HepG2 (cell line): ENCODE measurements around the gene ZNF276. TPM values are rescaled to one million over a fixed set of nuclear protein-coding genes. Genes with fewer than 3 reads are reported as not detected.

Experiments used
- ARNT2 ChIP-seq: sonication (generic); formaldehyde crosslinking; IDR thresholded peaks from 2 replicates; pipeline ENCODE4 v1.8.0; 2022; ENCODE audit warnings: mild to moderate bottlenecking, low read depth, missing genetic modification reagents, moderate library complexity
- KDM2A ChIP-seq: sonication (generic); formaldehyde crosslinking; IDR thresholded peaks from 2 replicates; pipeline ENCODE4 v1.4.0; 2020; ENCODE audit warnings: low read depth, missing genetic modification reagents, borderline replicate concordance
- MEIS2 ChIP-seq: sonication (generic); formaldehyde crosslinking; IDR thresholded peaks from 2 replicates; pipeline ENCODE4 v1.9.0; 2021; ENCODE audit warnings: mild to moderate bottlenecking, missing genetic modification reagents
- SRY ChIP-seq: sonication (generic); formaldehyde crosslinking; IDR thresholded peaks from 2 replicates; pipeline ENCODE4 v1.8.0; 2022; ENCODE audit warnings: mild to moderate bottlenecking, missing genetic modification reagents
- ZNF230 ChIP-seq: sonication (generic); formaldehyde crosslinking; IDR thresholded peaks from 2 replicates; pipeline ENCODE4 v1.4.0; 2020; ENCODE audit warnings: mild to moderate bottlenecking, missing genetic modification reagents
- ZNF251 ChIP-seq: sonication (generic); formaldehyde crosslinking; IDR thresholded peaks from 2 replicates; pipeline ENCODE4 v1.9.0; 2021; ENCODE audit warnings: mild to moderate bottlenecking, missing genetic modification reagents
- ZNF407 ChIP-seq: sonication (generic); formaldehyde crosslinking; IDR thresholded peaks from one replicate; pipeline ENCODE4 v1.5.1; 2020; ENCODE audit warnings: mild to moderate bottlenecking, missing genetic modification reagents; ENCODE audit errors: not compliant biosample characterization
- ZNF44 ChIP-seq: sonication (generic); formaldehyde crosslinking; IDR thresholded peaks from 2 replicates; pipeline ENCODE4 v1.5.1; 2020; ENCODE audit warnings: mild to moderate bottlenecking, missing genetic modification reagents
- ZNF543 ChIP-seq: sonication (generic); formaldehyde crosslinking; IDR thresholded peaks from 2 replicates; pipeline ENCODE4 v1.4.0; 2020; ENCODE audit warnings: mild to moderate bottlenecking, missing genetic modification reagents
- ZSCAN25 ChIP-seq: sonication (generic); formaldehyde crosslinking; IDR thresholded peaks from 2 replicates; pipeline ENCODE4 v1.8.0; 2022; ENCODE audit warnings: mild to moderate bottlenecking, missing genetic modification reagents
- polyA plus RNA-seq, 8 experiments: library from polyadenylated mRNA; depleted of rRNA in 3 of 8; stranded (reverse) in 7 of 8; unstranded in 1 of 8; fragments of >200 nt; fragmentation: Illumina TruSeq in 4 of 8; extraction: Trizol in 4 of 8; gene quantifications; 2 replicates each; pipeline versions ENCODE4 v1.2.1 to v1.2.3, GENCODE V29; 2011 to 2016; ENCODE audit warnings: low read depth in 4 of 8, missing spikeins in 1 of 8, mixed read lengths in 1 of 8; ENCODE audit not compliant: insufficient read depth in 1 of 8
- total RNA-seq, 5 experiments: library from RNA; depleted of rRNA; stranded (reverse); fragments of >200 nt; fragmentation: Illumina TruSeq; extraction: Trizol; gene quantifications; 2 replicates each; pipeline ENCODE4 v1.2.3, GENCODE V29; 2016; ENCODE audit warnings: low read depth in 1 of 5
- TF ChIP-seq, protein P1 (sequence below): sonication (generic); formaldehyde crosslinking; IDR thresholded peaks from 2 replicates; pipeline ENCODE4 v1.4.0; 2020; ENCODE audit warnings: missing genetic modification reagents, mild to moderate bottlenecking, borderline replicate concordance
- TF ChIP-seq, protein P2 (sequence below): IDR thresholded peaks from 2 replicates; pipeline ENCODE4 v1.6.1; 2016; ENCODE audit warnings: low read depth

The ZNF276 gene
- total and polyA plus RNA-seq, 2 of the 13 experiments (the other 11 are each of a cell fraction or from before 2014, with no cell fraction given), result 17.7 to 18.0 TPM

DNA sequence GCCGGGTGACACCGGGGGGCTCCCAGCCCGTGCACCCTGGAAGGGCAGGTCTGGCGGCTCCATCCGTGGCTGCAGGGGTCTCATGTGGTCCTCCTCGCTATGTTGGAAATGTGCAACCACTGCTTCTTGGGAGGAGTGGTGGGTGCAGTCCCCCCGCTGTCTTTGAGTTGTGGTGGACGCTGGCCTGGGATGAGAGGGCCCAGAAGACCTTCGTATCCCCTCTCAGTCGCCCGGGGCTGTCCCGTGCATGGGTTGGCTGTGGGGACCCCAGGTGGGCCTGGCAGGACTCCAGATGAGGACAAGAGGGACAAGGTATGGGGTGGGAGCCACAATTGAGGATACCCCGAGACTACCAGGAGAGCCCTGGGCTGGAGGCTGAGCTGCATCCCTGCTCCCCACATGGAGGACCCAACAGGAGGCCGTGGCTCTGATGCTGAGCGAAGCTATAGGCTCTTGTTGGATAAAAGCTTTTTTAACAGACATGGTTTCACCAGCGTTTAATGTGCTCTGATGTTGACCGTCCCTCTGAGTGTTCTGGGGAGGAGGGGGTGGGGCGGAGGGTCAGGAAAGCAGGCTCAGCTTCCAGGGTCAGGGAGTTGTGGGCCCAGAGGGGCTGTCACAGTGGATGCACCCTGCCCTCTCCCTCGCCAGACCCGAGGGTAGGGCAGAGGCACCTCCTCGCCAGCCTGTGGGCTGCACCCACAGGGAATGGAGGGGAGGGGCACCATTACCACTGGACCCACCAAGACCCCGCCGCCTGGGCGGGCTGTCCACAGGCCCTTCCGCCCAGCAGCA lies 25.3 kb upstream of the ZNF276 start (continued):
- TF ChIP-seq, protein P1, sequence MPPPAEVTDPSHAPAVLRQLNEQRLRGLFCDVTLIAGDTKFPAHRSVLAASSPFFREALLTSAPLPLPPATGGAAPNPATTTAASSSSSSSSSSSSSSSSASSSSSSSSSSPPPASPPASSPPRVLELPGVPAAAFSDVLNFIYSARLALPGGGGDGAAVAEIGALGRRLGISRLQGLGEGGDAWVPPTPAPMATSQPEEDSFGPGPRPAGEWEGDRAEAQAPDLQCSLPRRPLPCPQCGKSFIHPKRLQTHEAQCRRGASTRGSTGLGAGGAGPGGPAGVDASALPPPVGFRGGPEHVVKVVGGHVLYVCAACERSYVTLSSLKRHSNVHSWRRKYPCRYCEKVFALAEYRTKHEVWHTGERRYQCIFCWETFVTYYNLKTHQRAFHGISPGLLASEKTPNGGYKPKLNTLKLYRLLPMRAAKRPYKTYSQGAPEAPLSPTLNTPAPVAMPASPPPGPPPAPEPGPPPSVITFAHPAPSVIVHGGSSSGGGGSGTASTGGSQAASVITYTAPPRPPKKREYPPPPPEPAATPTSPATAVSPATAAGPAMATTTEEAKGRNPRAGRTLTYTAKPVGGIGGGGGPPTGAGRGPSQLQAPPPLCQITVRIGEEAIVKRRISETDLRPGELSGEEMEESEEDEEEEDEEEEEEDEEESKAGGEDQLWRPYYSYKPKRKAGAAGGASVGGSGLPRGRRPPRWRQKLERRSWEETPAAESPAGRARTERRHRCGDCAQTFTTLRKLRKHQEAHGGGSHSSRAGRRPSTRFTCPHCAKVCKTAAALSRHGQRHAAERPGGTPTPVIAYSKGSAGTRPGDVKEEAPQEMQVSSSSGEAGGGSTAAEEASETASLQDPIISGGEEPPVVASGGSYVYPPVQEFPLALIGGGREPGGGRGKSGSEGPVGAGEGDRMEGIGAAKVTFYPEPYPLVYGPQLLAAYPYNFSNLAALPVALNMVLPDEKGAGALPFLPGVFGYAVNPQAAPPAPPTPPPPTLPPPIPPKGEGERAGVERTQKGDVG (CRISPR knock-in tag), result 0 out of 2 replicates have a peak, but pooled peaks have one; percentile 9
- TF ChIP-seq ZNF44 (CRISPR knock-in tag) (0 out of 2 replicates have a peak, but pooled peaks have one; percentile 36), ZSCAN25 (no peak), KDM2A (no peak), ZNF543 (CRISPR knock-in tag) (0 out of 2 replicates have a peak, but pooled peaks have one; percentile 39), SRY (CRISPR knock-in tag) (no peak), ZNF407 (CRISPR knock-in tag) (peak; percentile 11), MEIS2 (0 out of 2 replicates have a peak, but pooled peaks have one; percentile 4), ZNF230 (CRISPR knock-in tag) (0 out of 2 replicates have a peak, but pooled peaks have one; percentile 0), ARNT2 (CRISPR knock-in tag) (0 out of 2 replicates have a peak, but pooled peaks have one; percentile 8), ZNF251 (CRISPR knock-in tag) (no peak)
- TF ChIP-seq, protein P2, sequence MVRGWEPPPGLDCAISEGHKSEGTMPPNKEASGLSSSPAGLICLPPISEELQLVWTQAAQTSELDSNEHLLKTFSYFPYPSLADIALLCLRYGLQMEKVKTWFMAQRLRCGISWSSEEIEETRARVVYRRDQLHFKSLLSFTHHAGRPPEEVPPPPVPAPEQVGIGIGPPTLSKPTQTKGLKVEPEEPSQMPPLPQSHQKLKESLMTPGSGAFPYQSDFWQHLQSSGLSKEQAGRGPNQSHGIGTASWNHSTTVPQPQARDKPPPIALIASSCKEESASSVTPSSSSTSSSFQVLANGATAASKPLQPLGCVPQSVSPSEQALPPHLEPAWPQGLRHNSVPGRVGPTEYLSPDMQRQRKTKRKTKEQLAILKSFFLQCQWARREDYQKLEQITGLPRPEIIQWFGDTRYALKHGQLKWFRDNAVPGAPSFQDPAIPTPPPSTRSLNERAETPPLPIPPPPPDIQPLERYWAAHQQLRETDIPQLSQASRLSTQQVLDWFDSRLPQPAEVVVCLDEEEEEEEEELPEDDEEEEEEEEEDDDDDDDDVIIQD, result no peak
